ENCODE results near the gene KIF3A. TPM values are rescaled to one million over a fixed set of nuclear protein-coding genes. Genes with fewer than 3 reads are reported as not detected.

Gene KIF3A
- total and polyA plus RNA-seq, 2 experiments from 2014 or later: 11.2 to 19.7 TPM

- H4K20me1 ChIP-seq (replicated peaks; ENCODE audit: insufficient read depth): no peaks in the 10 kb centered on the region
- no peak overlapping the region for H3K27ac Mint-ChIP-seq
- H3K4me1 ChIP-seq (ENCODE audit: insufficient read depth): peaks cover 18% of the 10 kb centered on the region
- no peak overlapping the region for H2AFZ ChIP-seq
- DNase-seq (ENCODE audit: low spot score) (no peak), ATAC-seq (no peak)
- peaks cover 18% of the 10 kb centered on the region for H3K4me1 Mint-ChIP-seq
- no peak for TF ChIP-seq CTCF (conservative IDR thresholded peaks at IDR 0.05; ENCODE audit: low read depth in 2 of 2)
- no peak for TF ChIP-seq POLR2AphosphoS5 (IDR thresholded peaks at IDR 0.05; ENCODE audit: low read depth)
- TF ChIP-seq STAT1 (IDR thresholded peaks at IDR 0.05; ENCODE audit: unreplicated experiment): no peak
- TF ChIP-seq EZH2 (IDR thresholded peaks at IDR 0.05; ENCODE audit: low read depth, unreplicated experiment): no peak
- TF ChIP-seq EZH2phosphoT487 (IDR thresholded peaks at IDR 0.05; ENCODE audit: unreplicated experiment): no peak
- TF ChIP-seq ZNF331 (CRISPR knock-in tag; IDR thresholded peaks at IDR 0.05; ENCODE audit: low read depth): no peak
- no peak for TF ChIP-seq REST (IDR thresholded peaks at IDR 0.05; ENCODE audit: unreplicated experiment)
- TF ChIP-seq JUNB (IDR thresholded peaks at IDR 0.05; ENCODE audit: unreplicated experiment): no peak
- no peak for TF ChIP-seq CREB1 (CRISPR knock-in tag; IDR thresholded peaks at IDR 0.05; ENCODE audit: low read depth)
- TF ChIP-seq ZNF114 (CRISPR knock-in tag; IDR thresholded peaks at IDR 0.05): no peak
- TF ChIP-seq ETS1 (IDR thresholded peaks at IDR 0.05): no peak
- TF ChIP-seq NANOG (IDR thresholded peaks at IDR 0.05; ENCODE audit: borderline replicate concordance): no peak
- peaks cover 30% of the 10 kb centered on the region for H3K36me3 Mint-ChIP-seq (ENCODE audit: low read depth)
- H3K4me2 ChIP-seq: no peak overlapping the region
- H3K36me3 ChIP-seq (ENCODE audit: insufficient read depth): peaks cover 4% of the 10 kb centered on the region
- H3K9me2 ChIP-seq (ENCODE audit: insufficient read depth): no peaks in the 10 kb centered on the region
- H3K27ac ChIP-seq (ENCODE audit: low read depth): no peak overlapping the region
- H3K27me3 ChIP-seq (ENCODE audit: insufficient read depth): no peaks in the 10 kb centered on the region
- no peaks in the 10 kb centered on the region for H3F3A ChIP-seq (replicated peaks; ENCODE audit: low read depth)
- H3K27me3 Mint-ChIP-seq (ENCODE audit: insufficient read depth, low read depth, poor library complexity): peaks cover 2% of the 10 kb centered on the region
- peaks cover 11% of the 10 kb centered on the region; the same call in 2 of the 3 replicates for H3K9me3 Mint-ChIP-seq
- no peak overlapping the region for H3K4me3 Mint-ChIP-seq
- H3K4me3 ChIP-seq: no peak overlapping the region
- H3K79me2 ChIP-seq (replicated peaks; ENCODE audit: insufficient read depth): no peaks in the 10 kb centered on the region
Observed at GRCh38 chr5:132646583-132647266, 90.6 kb downstream of the KIF3A start.
